SKM-1 (cell line): ENCODE results near the gene TGFBR3.

Experiments used
- DNase-seq: peaks from one replicate; lab custom pipeline; 2025; ENCODE audit not compliant: unreplicated experiment; lab: John Stamatoyannopoulos, UW

The TGFBR3 gene

DNA sequence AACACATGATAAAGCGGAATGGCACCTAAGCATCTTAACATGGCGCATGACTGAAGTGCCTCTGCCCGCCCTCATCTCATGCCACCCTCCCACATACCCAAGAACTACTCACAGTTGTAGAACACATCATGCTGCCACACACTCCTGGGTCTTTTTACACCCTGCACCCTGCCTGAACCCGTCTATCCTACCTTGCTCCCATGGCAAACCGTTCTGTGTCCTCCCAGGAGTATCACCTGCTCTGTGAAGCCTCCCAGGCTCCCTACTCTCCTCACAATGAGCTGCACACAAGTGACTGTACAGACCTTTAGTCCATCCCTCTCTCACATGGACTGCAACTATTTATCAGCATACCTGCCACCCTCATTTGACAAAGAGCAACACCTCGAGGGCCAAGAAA, 144.0 kb downstream of the TGFBR3 start:
- no peak for DNase-seq

DNA sequence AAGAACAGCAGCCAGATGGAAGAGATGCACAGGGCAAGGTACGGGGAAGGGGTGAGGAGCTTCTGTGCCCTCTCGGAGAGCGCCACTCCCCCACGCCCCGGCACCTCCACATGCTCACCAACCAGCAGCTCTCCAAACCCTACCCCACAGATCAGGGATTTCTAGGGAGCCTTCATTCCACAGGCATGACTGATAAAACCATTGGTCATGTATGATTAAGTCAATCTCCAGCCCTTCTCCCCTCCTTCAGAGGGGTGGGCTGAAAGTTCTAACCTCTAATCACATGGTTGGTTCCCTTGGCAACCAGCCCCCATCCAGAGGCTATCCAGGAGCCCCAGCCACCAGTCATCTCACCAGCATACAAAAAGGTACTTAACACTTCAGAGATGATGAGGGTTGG, 144.7 kb downstream of the TGFBR3 start:
- no peak for DNase-seq

DNA sequence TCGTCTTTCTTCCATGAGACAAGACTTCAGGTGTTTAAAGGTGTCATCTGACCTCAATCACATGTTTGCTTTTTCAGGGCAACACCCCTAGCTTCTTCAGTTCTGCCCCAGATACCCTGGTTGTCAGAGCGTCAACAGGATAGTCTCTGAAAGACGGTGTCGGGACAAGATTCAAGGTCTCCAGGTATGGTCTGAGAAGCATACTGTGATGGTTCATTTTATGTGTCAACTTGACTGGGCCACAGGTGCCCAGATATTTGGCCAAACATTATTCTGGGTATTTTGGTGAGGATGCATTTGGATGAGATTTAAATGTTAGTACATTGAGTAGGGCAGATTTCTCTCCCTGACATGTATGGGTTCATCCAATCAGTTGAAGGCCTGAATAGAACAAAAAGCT, 148.3 kb downstream of the TGFBR3 start:
- DNase-seq, result no peak

DNA sequence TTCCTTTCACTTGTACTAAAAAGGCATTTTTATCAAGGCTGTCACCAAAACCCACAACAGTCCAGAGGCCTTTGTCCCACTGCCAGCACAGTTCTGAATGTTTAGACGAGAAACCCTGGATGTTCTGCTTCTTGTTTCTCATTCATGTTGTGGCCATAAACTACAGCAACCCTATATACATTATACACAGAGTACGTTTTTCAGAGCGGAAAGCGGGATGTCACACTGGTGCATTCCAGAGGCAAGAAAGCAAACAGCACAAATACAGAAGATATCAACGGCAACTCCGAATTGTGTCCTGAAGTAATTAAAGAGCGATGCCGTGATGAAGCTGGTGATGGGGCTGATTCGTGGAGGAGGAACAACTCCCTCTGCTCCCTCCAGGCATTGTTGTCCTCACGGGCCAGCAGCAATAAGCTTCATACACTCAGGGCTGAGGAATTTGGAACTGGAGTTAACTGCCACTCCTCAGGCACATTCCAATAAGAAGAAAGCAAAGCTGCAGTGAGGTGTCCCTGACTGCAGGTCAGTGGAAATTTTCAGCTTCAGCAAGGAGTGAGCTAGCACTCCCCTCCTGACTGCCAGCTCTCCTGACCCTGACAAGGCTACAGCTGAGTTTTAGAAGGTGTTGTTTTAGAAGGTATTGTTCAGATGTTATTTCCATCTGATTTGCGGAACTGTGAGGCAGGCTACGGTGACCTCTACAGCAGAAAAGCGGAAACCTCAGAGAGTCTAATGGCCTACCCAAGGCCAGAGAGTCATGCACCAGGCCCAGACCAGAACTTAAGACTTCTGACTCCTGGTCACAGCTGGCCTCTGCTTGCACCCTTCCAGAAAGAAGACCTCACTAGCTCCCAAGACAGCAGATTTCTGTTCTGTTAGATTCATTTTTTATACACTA, 149.0 kb downstream of the TGFBR3 start:
- no peak for DNase-seq

DNA sequence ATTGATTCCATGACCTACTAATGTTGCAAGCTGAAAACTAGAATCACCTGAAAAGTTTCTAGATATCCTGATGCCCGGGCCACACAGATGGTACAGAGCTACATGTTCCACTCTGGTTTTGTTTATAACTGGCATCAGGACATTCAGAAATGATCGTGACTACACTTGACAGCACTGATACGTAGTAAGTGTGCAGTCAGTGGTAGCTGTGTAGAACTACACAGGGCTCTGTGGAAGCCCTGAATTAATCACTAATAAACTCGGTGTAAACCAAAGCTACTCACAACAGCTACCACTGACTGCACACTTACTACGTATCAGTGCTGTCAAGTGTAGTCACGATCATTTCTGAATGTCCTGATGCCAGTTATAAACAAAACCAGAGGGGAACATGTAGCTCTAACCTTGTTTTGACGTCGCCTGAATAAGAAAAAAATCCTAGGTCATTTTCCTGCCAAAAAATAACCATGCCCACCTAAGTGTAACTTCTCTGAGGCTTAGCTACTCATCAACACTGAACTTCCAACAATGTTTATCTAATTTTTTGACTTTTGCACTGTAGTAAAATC, 149.7 kb downstream of the TGFBR3 start:
- no peak for DNase-seq

DNA sequence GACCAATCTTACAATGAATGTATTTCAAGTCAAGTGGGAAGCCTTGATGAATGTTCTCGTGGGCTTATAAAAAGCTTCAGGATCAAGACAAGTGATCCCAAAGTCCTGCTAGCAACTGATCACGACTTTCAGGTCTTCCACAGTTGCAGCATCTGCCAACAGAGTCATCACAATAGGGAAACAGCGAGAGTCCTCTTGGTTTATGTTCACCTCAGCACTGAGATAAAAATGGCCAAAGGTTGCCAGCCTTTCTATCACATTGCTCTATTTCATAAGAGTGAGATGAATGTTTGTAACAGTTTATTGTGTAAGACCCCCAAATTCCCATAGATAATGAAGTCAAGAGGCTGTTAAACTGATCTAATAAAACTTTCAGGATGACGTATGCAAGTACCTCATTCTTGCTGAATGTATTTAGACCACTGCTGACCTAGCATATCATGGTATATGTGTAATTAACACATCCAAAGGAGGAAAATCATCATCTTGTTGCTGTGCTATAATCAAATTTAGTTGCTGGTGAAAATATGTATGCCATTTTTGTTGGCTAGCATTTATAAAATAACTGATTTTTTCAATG, 150.6 kb downstream of the TGFBR3 start:
- DNase-seq, result no peak

DNA sequence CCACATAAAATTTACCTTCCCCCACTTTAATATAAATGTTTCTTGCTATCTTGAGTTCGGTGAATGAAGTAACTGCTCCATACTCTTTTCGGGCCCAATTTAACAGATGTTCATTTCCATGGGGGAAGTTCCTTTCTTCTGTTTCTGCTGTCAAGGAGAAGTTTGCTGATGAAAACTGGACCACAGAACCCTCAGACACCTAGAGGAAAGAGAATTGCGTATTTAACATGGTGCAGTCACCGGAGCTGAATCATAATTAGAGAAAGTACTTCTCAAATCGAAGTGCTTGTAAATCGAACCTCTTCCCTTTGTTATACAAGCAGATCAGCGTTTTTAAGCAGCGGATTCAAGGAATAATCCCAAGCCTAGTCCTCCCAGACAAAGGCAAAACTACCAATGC, 151.2 kb downstream of the TGFBR3 start:
- no peak for DNase-seq

DNA sequence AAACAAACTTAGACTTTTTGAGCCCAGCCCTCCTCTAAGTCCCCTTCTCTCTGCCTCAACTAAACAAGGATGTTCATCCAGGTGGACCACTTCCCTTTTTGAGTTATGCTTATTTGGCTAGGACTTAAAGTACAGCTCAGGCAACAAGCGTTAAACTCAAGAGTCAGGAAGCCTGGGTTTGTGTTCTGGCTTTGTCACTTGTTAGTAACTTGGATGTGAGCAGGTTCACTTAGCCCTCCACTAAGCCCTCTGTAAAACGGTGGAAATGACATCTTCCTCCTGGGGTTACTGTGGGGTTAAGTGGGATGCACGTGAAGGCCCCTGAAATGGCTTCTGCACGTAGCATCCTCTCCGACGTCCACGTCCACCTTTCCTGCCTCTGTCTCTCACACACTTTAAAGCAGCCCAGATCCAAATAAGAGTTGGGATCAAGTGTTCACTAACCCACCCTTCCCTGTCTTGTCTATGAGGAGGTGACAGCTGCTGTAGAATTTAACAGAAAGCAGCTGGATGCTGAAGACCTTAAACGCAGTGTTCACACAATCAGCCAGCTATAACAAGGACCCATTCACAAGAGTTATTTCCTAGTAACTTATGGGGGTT, 152.7 kb downstream of the TGFBR3 start:
- no peak for DNase-seq

DNA sequence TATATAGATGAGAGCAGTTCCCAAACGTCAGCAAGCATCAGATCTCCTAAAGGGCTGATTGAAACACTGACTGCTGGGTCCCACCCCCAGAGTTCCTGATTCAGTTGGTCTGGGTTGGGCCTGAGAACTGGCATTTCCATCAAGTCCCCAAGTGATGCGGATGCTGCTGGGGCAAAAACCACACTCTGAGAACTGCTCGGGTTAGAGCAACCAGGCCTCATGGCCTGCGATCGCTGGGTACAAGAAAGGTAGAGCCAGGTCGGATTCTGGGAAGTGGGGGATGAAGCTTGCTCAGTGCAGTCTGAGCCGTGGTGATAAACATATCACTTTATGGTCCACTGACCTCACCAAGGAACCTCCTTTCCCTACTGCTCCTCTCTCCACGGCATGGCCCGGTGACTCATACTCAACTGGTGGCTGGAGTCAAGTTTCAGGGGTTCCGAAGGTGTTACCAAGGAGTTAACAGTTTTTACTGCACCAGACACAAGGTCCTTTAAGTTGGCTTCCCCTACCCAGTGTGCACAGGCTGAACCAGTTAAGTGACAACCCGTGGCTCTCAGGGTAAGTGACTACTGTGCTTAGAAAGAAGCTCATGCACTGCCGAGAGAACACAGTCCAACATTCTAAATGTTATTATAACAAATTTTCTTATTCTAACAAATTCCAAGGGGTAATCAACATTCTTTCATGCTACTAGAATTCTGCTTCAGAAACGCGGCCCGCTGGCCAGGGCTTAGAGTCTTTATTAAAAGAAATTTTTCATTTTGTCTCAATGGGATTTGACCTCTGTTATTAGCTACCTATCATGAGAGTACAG, 153.5 kb downstream of the TGFBR3 start:
- DNase-seq, result no peak

DNA sequence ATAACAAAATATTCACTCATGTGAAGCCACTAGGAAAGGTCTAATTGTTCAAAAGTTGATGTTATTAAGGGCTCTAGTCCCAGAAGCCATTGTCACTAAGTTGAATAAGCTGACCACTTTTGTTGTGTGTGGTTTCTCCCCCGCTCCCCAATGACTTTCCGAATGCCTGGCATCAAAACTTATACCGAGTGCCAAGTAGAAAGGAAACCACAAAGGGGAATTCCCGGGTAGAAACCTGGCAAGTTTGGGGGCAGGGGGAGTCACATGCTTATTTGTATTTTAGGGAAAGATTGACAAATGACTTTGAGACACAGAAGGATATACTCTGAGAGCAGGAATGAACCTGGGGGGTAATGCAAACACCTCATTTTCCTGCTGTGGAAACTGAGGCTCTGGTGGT, 154.1 kb downstream of the TGFBR3 start:
- no peak for DNase-seq

DNA sequence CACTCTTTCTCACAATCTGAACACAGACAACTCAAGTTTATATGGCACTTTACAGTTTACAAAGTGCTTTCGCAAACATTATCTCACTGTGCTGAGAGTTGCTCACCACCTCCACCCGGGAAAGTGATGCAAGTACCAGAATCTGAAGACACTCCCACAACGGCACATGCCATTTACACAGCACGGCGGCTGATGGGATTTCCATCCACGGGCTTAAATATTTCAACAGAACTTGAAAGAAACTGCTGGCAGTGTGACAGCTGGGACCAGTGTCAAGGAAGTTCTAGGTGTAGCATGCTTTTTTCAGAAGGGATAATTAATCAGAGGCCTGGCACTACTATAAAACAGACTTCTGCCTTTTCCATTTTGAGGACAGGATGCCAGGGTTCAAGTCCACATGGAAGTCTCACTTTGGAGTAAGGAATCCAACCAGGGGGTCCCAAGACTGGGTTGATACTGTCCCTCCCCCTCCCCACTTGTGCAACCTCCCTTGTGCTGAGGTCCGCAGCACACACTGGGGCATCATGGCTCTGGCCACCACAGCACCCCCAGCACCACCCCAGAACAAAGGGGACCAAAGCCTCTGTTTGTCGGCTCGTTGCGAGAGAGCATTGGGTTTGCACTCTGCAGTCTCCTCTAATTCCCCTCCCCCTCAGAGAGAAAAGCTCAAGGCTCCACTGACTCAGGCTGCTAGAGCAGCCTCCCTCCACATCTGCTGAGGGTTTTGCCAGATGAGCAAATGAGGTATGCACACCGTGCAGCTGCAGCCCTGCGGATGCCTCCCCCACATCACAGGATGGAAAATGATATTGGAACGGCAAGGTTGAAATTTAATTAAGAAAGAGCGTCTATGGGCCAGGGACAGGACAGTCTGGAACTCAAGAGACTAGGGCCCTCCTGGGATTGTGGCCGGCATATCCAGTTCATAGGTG, 154.9 kb downstream of the TGFBR3 start:
- peak; percentile 20 for DNase-seq

DNA sequence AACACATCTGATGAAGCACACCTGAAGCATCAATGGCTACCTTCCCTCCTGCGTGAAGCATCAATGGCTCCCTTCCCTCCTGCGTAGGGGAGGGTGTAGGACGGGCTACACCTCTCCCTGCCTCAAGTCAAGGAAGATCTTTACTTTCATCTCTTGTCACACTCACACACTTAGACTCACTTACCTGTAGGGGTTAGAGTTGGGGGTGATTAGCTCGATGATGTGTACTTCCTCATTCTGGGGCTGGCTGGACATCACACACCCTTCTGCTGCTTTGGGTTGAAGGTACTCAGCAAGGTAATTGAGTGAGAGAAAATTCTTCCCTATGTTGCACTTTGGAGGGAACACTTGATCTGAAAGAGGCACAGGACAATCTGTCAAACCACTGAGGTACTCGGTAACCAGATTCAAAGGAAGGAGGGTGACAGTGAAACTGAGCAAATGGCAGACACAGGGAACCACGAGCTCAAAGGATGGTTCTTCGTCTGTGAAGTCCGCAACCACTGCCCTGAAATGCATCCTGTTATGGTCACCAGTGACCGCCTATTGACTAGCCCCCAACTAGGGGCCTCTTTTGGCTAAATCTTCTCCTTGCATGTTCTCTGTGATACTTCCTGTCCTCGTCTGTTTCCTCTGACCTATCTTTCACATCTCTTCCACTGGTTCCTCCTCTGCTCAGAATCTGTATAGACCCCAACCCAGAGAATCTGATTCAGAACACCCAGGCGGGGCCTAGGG, 156.2 kb downstream of the TGFBR3 start:
- no peak for DNase-seq

DNA sequence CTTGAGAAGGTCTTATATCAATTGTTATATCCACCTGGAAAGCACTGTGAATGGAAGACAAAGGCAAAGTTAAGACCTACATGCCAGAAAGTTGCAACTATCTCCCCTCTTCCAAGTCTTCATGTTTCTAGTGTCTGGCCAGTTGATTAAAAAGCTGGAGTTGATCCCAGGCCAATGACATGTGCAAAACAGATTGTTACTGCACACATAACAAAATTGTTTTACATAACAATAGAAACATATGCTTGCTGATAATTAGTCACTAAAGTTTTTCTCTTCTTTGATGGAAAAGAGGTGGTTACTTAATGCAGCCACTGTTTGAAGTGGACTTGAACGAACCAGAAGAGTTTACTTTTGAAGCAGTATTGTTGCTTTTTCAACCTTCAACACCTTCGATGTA, 158.2 kb downstream of the TGFBR3 start:
- no peak for DNase-seq

DNA sequence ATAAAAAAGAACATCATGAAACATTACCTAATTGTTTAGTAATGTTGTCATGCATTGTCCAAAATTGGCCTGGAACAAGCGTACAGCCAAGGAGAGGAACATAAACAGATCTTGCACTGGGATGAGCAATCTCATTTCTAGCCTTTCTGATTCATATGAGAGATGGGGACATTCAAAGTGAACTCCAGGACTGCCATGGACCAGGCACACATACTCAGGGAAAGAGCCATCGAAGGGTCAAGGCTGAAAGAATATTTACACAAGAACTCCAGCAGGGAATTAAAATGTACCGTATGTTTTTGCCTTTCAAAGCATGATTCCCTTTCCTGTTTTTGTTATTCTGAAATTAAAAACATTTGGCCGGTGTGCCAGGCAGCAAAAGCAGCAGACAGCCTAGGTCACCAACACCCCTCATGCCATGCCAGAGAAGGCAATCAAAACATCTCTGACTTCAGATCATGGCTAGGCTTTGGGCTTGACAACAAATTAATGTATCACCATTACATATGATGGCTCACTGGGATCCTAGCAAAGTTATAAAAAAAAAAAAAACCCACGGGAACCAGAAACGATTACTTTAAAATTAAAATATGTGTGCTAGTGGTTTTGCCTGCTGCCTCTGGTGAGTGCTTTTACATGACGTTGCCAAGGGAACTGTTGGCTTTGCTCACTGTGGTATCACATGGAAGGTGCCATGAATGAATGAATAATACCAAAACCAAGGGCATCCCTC, 159.8 kb downstream of the TGFBR3 start:
- no peak for DNase-seq

DNA sequence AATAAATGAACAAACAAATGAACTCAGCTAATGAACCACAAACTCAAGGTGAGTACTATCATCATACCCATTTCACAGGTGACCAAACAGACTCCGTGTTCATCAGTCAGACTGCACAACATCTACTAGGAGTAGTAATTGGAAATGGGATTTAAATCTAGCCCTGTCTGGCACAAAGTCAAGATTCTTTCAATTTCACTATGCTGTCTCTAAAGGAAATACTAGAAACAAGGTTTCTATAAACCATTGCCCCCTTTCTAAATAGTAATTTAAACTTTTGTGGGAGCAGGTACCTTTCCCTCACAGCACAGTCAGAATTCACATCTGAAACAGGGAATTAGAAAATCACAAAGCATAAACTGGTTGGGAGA, 160.3 kb downstream of the TGFBR3 start:
- DNase-seq, result no peak

DNA sequence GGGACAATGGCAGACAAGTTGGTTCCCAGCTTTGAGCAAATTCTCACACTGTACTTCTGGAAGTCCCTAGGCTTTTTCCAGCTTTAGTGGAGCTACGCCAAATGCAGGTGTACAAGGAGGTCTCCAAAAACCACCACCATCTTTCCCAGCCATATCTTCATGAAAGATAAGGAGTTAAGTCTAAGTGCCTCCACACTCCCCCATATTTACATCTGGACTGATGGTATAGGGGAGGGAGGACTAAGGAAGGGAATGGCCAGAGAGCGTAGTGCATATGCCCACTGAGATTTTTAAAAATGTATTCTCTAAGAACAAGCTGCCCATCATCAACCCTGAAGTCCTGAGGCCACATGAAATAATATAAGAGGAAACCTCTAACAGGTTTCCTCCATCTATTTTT, 161.3 kb downstream of the TGFBR3 start:
- no peak for DNase-seq

DNA sequence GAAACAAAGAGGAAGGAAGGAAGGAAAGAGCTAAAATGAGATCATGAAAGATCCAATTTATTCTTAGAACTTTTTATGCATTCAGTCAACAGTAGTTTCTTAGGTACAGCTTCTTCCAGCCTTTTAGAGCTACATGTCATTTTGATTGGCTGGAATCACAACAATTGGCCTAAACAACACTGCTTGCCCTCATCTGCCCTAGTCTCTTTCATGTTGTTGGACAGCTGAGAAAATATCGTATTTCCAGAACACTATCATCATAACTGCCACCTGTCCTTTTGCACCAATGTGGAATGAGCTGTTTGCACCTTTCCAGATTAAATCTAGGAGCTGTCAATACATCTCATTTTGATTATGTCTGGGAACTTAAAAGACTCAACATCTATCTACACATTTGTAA, 161.7 kb downstream of the TGFBR3 start:
- no peak for DNase-seq

DNA sequence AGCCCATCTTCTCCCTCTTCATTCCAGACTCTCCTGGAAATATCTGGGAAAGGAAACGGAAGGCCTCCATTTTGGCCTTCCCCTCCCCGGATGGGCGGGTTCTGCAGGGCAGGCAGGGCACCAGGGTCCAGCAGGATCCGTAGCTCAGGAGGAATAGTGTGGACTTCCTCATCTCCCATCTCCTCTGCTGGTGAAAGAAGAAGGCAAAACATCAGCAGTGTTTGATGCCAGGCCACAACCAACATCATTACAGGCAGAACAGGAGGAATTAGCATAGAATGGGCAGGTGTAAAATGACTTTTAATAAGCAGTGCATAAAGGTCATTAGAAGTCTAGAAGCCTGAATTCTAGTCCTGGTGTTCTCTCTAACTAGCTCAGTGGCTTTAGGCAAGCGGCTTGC, 165.9 kb downstream of the TGFBR3 start:
- DNase-seq, result no peak

DNA sequence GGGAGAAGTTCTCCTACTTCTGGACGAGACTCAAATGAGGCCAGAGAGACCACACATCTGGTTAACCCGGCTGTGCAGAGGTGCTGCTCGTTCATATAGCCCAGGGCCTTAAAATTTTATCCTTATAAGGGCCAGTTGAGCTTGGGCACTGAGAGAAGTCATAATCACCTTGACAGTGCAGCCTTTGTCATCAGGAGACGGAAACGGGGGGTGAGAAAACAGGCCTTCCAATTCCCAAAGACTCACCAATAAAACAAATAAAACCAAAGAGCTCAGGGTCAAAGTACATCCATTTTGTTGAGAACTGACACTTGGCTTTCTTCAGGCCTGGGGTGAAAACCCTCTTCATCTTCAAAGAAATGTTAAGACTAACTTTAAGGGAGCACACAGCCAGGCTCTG, 167.1 kb downstream of the TGFBR3 start:
- DNase-seq, result no peak
